Measurements from ENCODE around the gene DUSP22. TPM values are rescaled to one million over a fixed set of nuclear protein-coding genes. Genes with fewer than 3 reads are reported as not detected.

DUSP22 gene
- total RNA-seq, 2 donors from 2014 or later, result 45.1 to 54.1 TPM

- DNase-seq (ENCODE audit: low spot score), result no peak
- Histone ChIP-seq H3K9me3 (no peaks in the 10 kb centered on the region), H3K4me3 (no peak overlapping the region), H3K36me3 (no peaks in the 10 kb centered on the region), H3K27ac (no peak overlapping the region), H3K4me1 (peaks cover 0 to 39% of the 10 kb centered on the region in 2 donors), H3K27me3 (no peaks in the 10 kb centered on the region)
- no peak for TF ChIP-seq CTCF (IDR thresholded peaks at IDR 0.05)
Observed at GRCh38 chr6:300494-301198, 8.4 kb downstream of the DUSP22 start.

- no peak for TF ChIP-seq CTCF (IDR thresholded peaks at IDR 0.05)
- H3K4me1 ChIP-seq, result peaks cover 0 to 36% of the 10 kb centered on the region in 2 donors
- DNase-seq (ENCODE audit: low spot score), result no peak
Observed at GRCh38 chr6:301526-301925, 9.2 kb downstream of the DUSP22 start.

GRCh38 chr6:301929-302705 is 9.8 kb downstream of the DUSP22 start:
- H3K36me3 ChIP-seq, result no peaks in the 10 kb centered on the region
- H3K4me3 ChIP-seq, result no peak overlapping the region
- no peaks in the 10 kb centered on the region for H3K27me3 ChIP-seq
- peaks cover 0 to 36% of the 10 kb centered on the region in 2 donors for H3K4me1 ChIP-seq
- no peak for DNase-seq (ENCODE audit: low spot score)
- no peak overlapping the region for H3K27ac ChIP-seq
- H3K9me3 ChIP-seq, result no peaks in the 10 kb centered on the region
- no peak for TF ChIP-seq CTCF (IDR thresholded peaks at IDR 0.05)

More at GRCh38 chr6:301526-301925, 9.2 kb downstream of the DUSP22 start:
- no peaks in the 10 kb centered on the region for H3K36me3 ChIP-seq
- no peak overlapping the region for H3K4me3 ChIP-seq
- H3K9me3 ChIP-seq, result no peaks in the 10 kb centered on the region
- H3K27me3 ChIP-seq, result no peaks in the 10 kb centered on the region
- no peak overlapping the region for H3K27ac ChIP-seq

- Histone ChIP-seq H3K36me3 (no peaks in the 10 kb centered on the region), H3K27ac (no peak overlapping the region), H3K4me1 (peaks cover 0 to 35% of the 10 kb centered on the region in 2 donors), H3K9me3 (no peaks in the 10 kb centered on the region), H3K27me3 (no peaks in the 10 kb centered on the region), H3K4me3 (no peak overlapping the region)
- no peak for DNase-seq (ENCODE audit: low spot score)
- no peak for TF ChIP-seq CTCF (IDR thresholded peaks at IDR 0.05)
Observed at GRCh38 chr6:302760-303159, 10.5 kb downstream of the DUSP22 start.

- H3K27me3 ChIP-seq, result no peaks in the 10 kb centered on the region
- H3K4me3 ChIP-seq, result no peak overlapping the region
- H3K9me3 ChIP-seq, result no peaks in the 10 kb centered on the region
- DNase-seq (ENCODE audit: low spot score), result no peak
- H3K4me1 ChIP-seq, result peaks cover 0 to 34% of the 10 kb centered on the region in 2 donors
- H3K27ac ChIP-seq, result no peak overlapping the region
- no peaks in the 10 kb centered on the region for H3K36me3 ChIP-seq
- TF ChIP-seq CTCF (IDR thresholded peaks at IDR 0.05), result no peak
Observed at GRCh38 chr6:303263-303662, 11.0 kb downstream of the DUSP22 start.
